Fibroblast of the aortic adventitia (primary cell): ENCODE results near the gene ZHX3. TPM values are rescaled to one million over a fixed set of nuclear protein-coding genes. Genes with fewer than 3 reads are reported as not detected.

Source experiments
- DNase-seq: peaks from one replicate; pipeline ENCODE4 v3.0.0-alpha.2; 2010; ENCODE audit warnings: low read depth
- H3K4me3 ChIP-seq: 2 replicates; pipeline ENCODE4 v1.5.1; 2011; ENCODE audit warnings: low read depth, mild to moderate bottlenecking, control low read depth, low read length, moderate library complexity
- total RNA-seq: library from RNA; depleted of rRNA; stranded (reverse); fragments of >200 nt; gene quantifications from 2 replicates; pipeline ENCODE4 v1.2.3, GENCODE V29; 2012; ENCODE audit warnings: low replicate concordance
- TF ChIP-seq, protein P1 (sequence below): IDR thresholded peaks from 2 replicates; pipeline ENCODE4 v1.5.1; 2011; ENCODE audit warnings: mild to moderate bottlenecking, low read length, control low read depth, inconsistent platforms; ENCODE audit not compliant: insufficient read depth

The ZHX3 gene
- total RNA-seq, 1 donor = 47.2 TPM

DNA sequence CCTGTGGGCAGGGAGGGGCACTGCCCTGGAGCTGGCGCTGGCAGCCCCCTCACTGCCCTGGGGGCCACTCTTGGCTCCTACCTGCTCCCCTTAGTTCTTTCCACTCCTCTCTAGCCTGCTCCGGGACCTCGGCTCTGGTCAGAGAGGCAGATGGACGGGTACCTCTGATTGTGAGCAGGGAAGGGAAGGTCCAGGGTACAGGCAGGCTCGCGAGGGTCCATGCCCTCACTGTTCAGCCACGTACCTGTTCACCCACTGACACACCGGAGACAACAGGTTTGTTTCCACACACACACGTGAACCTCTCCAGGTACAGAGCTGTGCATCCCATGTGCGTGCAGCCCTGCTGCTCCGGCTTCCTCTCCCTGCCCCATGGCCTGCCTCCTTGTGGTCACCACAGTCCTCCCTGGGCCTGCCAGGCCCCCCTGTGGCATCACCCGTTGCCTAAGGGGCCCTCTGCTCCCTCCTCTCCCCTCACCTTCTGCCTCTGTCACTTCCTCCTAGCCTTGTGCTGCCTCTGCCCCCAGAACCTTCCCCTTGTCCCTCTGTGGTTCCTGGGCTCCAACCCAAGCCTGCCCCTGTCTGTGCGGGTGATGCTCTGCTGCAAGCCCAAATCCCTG is 46.8 kb upstream of the ZHX3 start:
- TF ChIP-seq, protein P1, sequence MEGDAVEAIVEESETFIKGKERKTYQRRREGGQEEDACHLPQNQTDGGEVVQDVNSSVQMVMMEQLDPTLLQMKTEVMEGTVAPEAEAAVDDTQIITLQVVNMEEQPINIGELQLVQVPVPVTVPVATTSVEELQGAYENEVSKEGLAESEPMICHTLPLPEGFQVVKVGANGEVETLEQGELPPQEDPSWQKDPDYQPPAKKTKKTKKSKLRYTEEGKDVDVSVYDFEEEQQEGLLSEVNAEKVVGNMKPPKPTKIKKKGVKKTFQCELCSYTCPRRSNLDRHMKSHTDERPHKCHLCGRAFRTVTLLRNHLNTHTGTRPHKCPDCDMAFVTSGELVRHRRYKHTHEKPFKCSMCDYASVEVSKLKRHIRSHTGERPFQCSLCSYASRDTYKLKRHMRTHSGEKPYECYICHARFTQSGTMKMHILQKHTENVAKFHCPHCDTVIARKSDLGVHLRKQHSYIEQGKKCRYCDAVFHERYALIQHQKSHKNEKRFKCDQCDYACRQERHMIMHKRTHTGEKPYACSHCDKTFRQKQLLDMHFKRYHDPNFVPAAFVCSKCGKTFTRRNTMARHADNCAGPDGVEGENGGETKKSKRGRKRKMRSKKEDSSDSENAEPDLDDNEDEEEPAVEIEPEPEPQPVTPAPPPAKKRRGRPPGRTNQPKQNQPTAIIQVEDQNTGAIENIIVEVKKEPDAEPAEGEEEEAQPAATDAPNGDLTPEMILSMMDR = no peak
- no peak for DNase-seq
- H3K4me3 ChIP-seq = no peak overlapping the region

DNA sequence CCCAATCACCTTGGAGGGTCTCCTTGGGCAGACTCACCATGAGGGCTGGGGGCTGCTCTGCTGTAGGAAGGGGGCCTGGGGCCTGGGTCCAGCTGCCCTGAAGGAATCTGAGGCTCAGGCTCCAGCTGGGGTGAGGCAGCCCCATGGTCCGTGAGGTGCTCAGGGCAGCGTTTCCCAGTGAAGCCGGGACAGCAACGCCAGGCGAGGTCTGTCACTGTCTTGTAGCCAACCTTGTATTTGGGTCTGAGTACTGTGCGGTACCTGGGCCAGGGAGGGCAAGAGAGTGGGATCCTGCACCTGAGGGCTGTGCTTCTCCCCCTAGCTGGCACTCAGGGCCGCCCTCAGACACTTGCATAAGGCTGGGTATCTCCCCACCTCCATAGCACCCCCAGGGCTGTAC is 46.1 kb upstream of the ZHX3 start:
- H3K4me3 ChIP-seq = no peak overlapping the region
- DNase-seq = no peak
- TF ChIP-seq, protein P1 = no peak

DNA sequence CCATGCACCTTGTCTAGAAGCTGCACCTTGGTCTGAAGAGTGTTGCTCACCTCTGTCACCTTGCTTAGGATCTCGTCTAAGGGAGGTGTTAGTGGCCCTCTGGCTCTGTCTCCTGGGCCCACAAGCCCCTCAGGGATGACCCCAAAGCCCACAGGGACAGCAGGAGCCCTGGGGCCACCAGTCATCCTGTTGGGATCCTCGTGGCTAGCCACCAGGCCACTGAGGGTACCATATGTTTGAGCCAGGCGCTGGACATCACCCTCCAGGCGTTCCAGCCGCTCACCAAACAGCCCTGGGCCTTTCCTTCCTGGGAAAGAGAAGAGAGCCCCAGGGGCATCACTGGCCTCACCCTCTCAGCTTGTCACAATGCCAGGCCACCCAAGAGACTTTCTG is 45.2 kb upstream of the ZHX3 start:
- TF ChIP-seq, protein P1 = no peak
- no peak for DNase-seq
- H3K4me3 ChIP-seq = no peak overlapping the region

DNA sequence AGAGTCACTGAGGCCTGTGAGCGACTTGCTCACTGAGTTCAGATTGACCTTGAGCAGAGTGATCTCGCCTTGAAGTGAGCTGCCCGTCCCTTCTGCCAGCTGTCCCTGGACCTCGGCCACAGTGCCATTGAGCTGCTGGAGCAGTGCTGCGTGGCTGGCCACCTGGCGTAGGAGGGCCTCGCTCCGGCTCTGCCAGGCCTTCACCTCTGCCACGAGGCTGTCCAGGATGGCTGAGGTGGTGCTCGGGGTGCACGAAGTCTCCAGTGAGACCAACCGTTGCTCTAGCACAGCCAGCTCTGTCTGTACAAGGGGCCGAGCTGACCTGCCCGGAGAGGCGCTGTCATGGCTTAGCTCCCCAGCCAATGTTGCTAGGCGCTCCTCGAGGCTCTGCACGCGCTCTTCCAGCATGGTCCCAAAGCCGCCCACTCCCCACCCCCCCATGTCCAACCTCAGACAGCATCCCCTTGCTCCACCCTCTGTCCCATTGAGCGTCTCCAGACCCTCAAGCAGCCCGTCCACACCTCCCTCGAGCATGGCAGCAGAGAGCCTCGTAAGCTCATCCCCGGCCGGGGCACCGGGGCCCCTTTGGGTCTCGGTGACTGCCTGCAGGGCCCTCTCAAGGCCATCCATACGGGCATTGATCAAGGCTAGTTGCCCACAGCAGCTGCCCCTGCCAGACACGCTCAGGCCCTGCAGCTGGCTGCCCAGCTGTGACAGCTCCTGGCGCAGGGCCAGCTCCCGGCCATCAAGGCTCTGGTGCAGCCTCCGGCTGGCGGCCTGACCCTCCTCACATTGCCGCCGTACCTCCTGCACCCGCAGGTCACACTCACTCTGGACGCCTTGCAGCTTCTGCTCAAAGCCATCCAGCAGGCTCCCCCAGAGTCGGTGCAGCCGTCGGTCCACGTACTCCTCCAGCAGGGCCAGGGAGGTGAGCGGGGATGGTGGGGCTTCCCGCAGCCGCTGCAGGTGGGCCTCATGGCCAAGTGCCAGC is 44.5 kb upstream of the ZHX3 start:
- TF ChIP-seq, protein P1 = no peak
- H3K4me3 ChIP-seq = no peak overlapping the region
- no peak for DNase-seq

DNA sequence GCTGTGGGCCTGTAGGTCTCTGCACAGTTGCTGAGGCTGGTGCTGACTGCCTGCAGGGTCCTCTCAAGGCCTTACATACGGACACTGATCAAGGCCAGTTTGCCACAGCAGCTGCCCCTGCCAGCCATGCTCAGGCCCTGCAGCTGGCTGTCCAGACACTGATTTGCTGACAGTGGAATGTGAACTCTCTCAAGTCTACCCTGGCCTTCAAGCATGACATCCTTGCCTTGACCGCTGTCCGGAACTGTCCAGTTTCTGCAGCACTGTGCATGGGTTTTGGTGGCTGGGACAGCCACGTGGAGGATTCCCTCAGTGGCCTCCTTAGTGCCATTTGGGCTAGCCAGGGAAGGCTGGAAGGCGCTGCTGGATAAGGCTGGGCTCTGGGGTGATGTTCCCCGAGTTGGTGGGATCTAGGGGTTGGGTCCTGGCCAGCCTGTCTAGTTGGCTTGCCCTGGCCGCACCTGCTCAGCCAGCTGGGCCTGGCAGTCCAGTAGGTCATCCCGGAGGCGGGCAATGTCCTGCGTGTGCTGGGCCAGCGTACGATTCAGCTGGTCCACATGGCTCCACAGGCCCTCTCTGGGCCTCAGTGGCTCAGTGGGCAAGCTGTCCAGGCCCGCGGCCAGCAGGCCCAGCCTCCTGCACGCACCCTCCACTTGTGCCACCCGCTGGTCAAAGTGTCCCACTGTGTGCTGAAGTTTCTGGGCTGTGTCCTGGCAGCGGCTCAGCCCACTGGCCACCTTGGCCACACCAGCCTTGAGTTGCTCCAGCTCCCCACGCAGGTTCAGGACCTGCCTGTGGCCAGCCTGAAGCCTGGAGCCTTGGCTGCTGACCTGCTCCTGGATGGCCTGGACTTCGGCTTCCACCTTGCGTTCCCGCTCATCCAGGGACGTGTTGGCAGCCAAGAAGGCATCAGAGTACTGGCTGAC is 43.6 kb upstream of the ZHX3 start:
- TF ChIP-seq, protein P1 = no peak
- no peak for DNase-seq

DNA sequence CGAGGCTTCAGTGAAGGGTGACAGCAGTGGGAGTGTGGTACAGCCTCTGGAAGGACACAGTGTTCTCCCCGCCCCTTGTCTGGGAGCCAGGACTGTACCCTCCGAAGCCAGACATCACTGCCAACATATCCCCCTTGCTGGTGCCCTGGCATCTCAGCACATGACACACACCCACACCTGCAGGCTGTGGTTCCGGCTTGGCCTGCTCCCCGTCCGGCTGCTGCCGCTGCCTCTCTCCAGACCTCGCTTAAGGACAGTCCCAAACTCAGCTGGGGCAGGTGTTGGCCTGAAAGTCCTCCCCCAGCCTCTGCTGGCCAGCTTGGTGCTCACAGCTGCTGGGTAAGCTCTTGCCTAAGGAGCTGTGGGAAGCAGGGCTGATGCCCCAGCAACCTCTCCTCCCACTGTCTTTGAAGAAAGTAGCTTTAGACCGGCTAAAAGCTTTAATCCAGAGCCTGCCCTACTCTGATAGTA is 42.0 kb upstream of the ZHX3 start:
- DNase-seq = no peak
- TF ChIP-seq, protein P1 = no peak
- H3K4me3 ChIP-seq = no peak overlapping the region

More for the DNA sequence above, 43.6 kb upstream of the ZHX3 start:
- no peak overlapping the region for H3K4me3 ChIP-seq
